ENCODE data around the gene ABCC8. TPM values are rescaled to one million over a fixed set of nuclear protein-coding genes. Genes with fewer than 3 reads are reported as not detected.
"Not testable (repeated sequence)": the region's sequence is repeated elsewhere in the genome, so short reads cannot be mapped to it uniquely, and the experiment has no call there.

Gene ABCC8
- total RNA-seq, 1 donor from 2014 or later: 1.1 TPM

- intact Hi-C loops (cut with DNase I): no loop called here
- ATAC-seq: no peak
- DNase-seq (ENCODE audit: missing footprints): no peak
These were observed 32.5 kb downstream of the ABCC8 start for GRCh38 chr11:17443926-17444690.

GRCh38 chr11:17443423-17443822 is 33.2 kb downstream of the ABCC8 start:
- DNase-seq (ENCODE audit: missing footprints) (no peak), ATAC-seq (no peak)
- intact Hi-C loops (cut with DNase I): no loop called here

- ATAC-seq (no peak), DNase-seq (ENCODE audit: missing footprints) (no peak)
- intact Hi-C loops (cut with DNase I): no loop called here
These were observed 33.6 kb downstream of the ABCC8 start for GRCh38 chr11:17443000-17443399.

GRCh38 chr11:17439316-17439782 is 37.3 kb downstream of the ABCC8 start:
- DNase-seq (ENCODE audit: missing footprints) (no peak), ATAC-seq (no peak)
- intact Hi-C loops (cut with DNase I): no loop called here

GRCh38 chr11:17437366-17437765 is 39.3 kb downstream of the ABCC8 start:
- intact Hi-C loops (cut with DNase I): no loop called here
- no peak for DNase-seq (ENCODE audit: missing footprints)
- ATAC-seq: no peak

- no peak for DNase-seq (ENCODE audit: missing footprints)
- no peak for ATAC-seq
- intact Hi-C loops (cut with DNase I): no loop called here
These were observed 42.5 kb downstream of the ABCC8 start for GRCh38 chr11:17434108-17434507.

GRCh38 chr11:17432002-17432401 is 44.6 kb downstream of the ABCC8 start:
- intact Hi-C loops (cut with DNase I): no loop called here
- ATAC-seq: no peak
- no peak for DNase-seq (ENCODE audit: missing footprints)

GRCh38 chr11:17431139-17431538 is 45.5 kb downstream of the ABCC8 start:
- intact Hi-C loops (cut with DNase I): no loop called here
- ATAC-seq: peak; percentile 53
- DNase-seq (ENCODE audit: missing footprints): no peak

GRCh38 chr11:17430616-17431015 is 46.0 kb downstream of the ABCC8 start:
- ATAC-seq (no peak), DNase-seq (ENCODE audit: missing footprints) (no peak)
- intact Hi-C loops (cut with DNase I): no loop called here

- ATAC-seq (no peak), DNase-seq (ENCODE audit: missing footprints) (no peak)
- intact Hi-C loops (cut with DNase I): no loop called here
These were observed 47.7 kb downstream of the ABCC8 start for GRCh38 chr11:17428925-17429324.

GRCh38 chr11:17428261-17428660 is 48.4 kb downstream of the ABCC8 start:
- ATAC-seq: no peak
- intact Hi-C loops (cut with DNase I): no loop called here
- no peak for DNase-seq (ENCODE audit: missing footprints)

- ATAC-seq; DNase-seq (ENCODE audit: missing footprints); intact Hi-C loops (cut with DNase I): not testable (repeated sequence)
These were observed 50.4 kb downstream of the ABCC8 start for GRCh38 chr11:17426233-17426632.

- ATAC-seq (no peak), DNase-seq (ENCODE audit: missing footprints) (no peak)
- intact Hi-C loops (cut with DNase I): no loop called here
These were observed 52.9 kb downstream of the ABCC8 start for GRCh38 chr11:17423533-17424310.

GRCh38 chr11:17421781-17422180 is 54.9 kb downstream of the ABCC8 start:
- DNase-seq (ENCODE audit: missing footprints): no peak
- intact Hi-C loops (cut with DNase I): no loop called here

GRCh38 chr11:17418444-17419081 is 58.1 kb downstream of the ABCC8 start:
- ATAC-seq (no peak), DNase-seq (ENCODE audit: missing footprints) (no peak)
- intact Hi-C loops (cut with DNase I): no loop called here

More at GRCh38 chr11:17421781-17422180, 54.9 kb downstream of the ABCC8 start:
- ATAC-seq: no peak

- DNase-seq (ENCODE audit: missing footprints) (no peak), ATAC-seq (no peak)
- intact Hi-C loops (cut with DNase I): no loop called here
These were observed 60.2 kb downstream of the ABCC8 start for GRCh38 chr11:17416492-17416891.

GRCh38 chr11:17415523-17416104 is 61.0 kb downstream of the ABCC8 start:
- intact Hi-C loops (cut with DNase I): no loop called here
- DNase-seq (ENCODE audit: missing footprints) (no peak), ATAC-seq (peak; percentile 82)

- intact Hi-C loops (cut with DNase I): no loop called here
- no peak for DNase-seq (ENCODE audit: missing footprints)
- peak; percentile 8 for ATAC-seq
These were observed 61.7 kb downstream of the ABCC8 start for GRCh38 chr11:17414992-17415391.

- intact Hi-C loops (cut with DNase I): no loop called here
- DNase-seq (ENCODE audit: missing footprints) (no peak), ATAC-seq (no peak)
These were observed 62.3 kb downstream of the ABCC8 start for GRCh38 chr11:17414317-17414737.
